Keratinocyte (primary cell): ENCODE results near the gene RASL12.
"Not testable (repeated sequence)": the region's sequence is repeated elsewhere in the genome, so short reads cannot be mapped to it uniquely, and the experiment has no call there.

ENCODE experiments used
- CTCF ChIP-seq, 3 experiments: IDR thresholded peaks in 1 of 3; conservative IDR thresholded peaks in 1 of 3; optimal IDR thresholded peaks in 1 of 3; 2 replicates in 2 of 3; 3 replicates in 1 of 3; pipeline versions ENCODE3 to v1.5.1; 2011; ENCODE audit warnings: low read length in 3 of 3, mild to moderate bottlenecking in 3 of 3, moderate library complexity in 2 of 3, control low read depth in 1 of 3, inconsistent platforms in 1 of 3; ENCODE audit not compliant: insufficient read depth in 2 of 3; ENCODE audit errors: extremely low read depth in 1 of 3
- EZH2 ChIP-seq: IDR thresholded peaks from one replicate; pipeline ENCODE4 v1.6.1; 2012; ENCODE audit warnings: inconsistent platforms, mild to moderate bottlenecking, low read length, moderate library complexity

- not testable (repeated sequence) for TF ChIP-seq CTCF (optimal IDR thresholded peaks at IDR 0.05 in 1 of 3, IDR thresholded peaks at IDR 0.05 in 1 of 3, conservative IDR thresholded peaks at IDR 0.05 in 1 of 3; ENCODE audit: extremely low read depth in 1 of 3, insufficient read depth in 2 of 3, low read length in 3 of 3); EZH2
These were observed 56.6 kb downstream of the RASL12 start for GRCh38 chr15:65011198-65011597.
